Measurements from ENCODE around the gene ROPN1B. TPM values are rescaled to one million over a fixed set of nuclear protein-coding genes. Genes with fewer than 3 reads are reported as not detected.

Gene ROPN1B
- polyA plus RNA-seq, 3 donors, result not detected

GRCh38 chr3:126005951-126006350 lies 37.0 kb downstream of the ROPN1B start:
- intact Hi-C loops (cut with micrococcal nuclease), result no loop called here
- H3K27me3 Mint-ChIP-seq (ENCODE audit: low read depth in 3 of 3), result peaks cover 1 to 3% (median 1%) of the 10 kb centered on the region in 3 donors
- no peaks in the 10 kb centered on the region for H3K4me1 ChIP-seq (ENCODE audit: control insufficient read depth in 1 of 2, insufficient read depth in 2 of 2, low read length in 2 of 2)
- no peaks in the 10 kb centered on the region for H3K27me3 ChIP-seq (ENCODE audit: control insufficient read depth in 2 of 2, insufficient read depth in 2 of 2, low read length in 2 of 2)
- peaks cover 0 to 6% (median 1%) of the 10 kb centered on the region in 7 donors for H3K9me3 Mint-ChIP-seq
- H2AFZ ChIP-seq (ENCODE audit: insufficient read depth, low read depth, low read length, poor library complexity, severe bottlenecking), result no peak overlapping the region
- no peak overlapping the region for H3K27ac ChIP-seq (ENCODE audit: low read depth in 1 of 2, low read length in 2 of 2)
- H3K9ac ChIP-seq (ENCODE audit: insufficient read depth, low read length, poor library complexity, severe bottlenecking), result no peak overlapping the region
- no peak overlapping the region for H3K4me3 Mint-ChIP-seq
- no peak overlapping the region for H3K27ac Mint-ChIP-seq
- no peak for DNase-seq
- WGBS (ENCODE audit: insufficient coverage), result 60% methylated on average over 1 of the region's 3 CpGs
- no peak overlapping the region for H3K4me2 ChIP-seq (replicated peaks; ENCODE audit: extremely low read depth, low read length, poor library complexity, severe bottlenecking)
- no peaks in the 10 kb centered on the region for H3K4me1 Mint-ChIP-seq
- H4K20me1 ChIP-seq (ENCODE audit: insufficient read depth, low read length), result no peaks in the 10 kb centered on the region
- H3K36me3 Mint-ChIP-seq, result peaks cover 27 to 31% of the 10 kb centered on the region in 2 donors
- H3K4me3 ChIP-seq (replicated peaks in 1 of 3; ENCODE audit: low read depth in 2 of 3, low read length in 3 of 3), result no peak overlapping the region
- H3K79me2 ChIP-seq (ENCODE audit: insufficient read depth, low read length), result no peaks in the 10 kb centered on the region
- H3K9me3 ChIP-seq (replicated peaks in 1 of 2; ENCODE audit: control insufficient read depth in 1 of 2, insufficient read depth in 1 of 2, low read length in 2 of 2), result no peaks in the 10 kb centered on the region
- TF ChIP-seq CTCF (IDR thresholded peaks at IDR 0.05), result no peak
- H3K36me3 ChIP-seq (replicated peaks in 1 of 2; ENCODE audit: control insufficient read depth in 1 of 2, insufficient read depth in 2 of 2, low read length in 2 of 2), result peaks cover 3 to 16% of the 10 kb centered on the region in 2 donors

- Histone ChIP-seq H3K27me3 (ENCODE audit: control insufficient read depth in 2 of 2, insufficient read depth in 2 of 2, low read length in 2 of 2) (no peaks in the 10 kb centered on the region), H3K36me3 (replicated peaks in 1 of 2; ENCODE audit: control insufficient read depth in 1 of 2, insufficient read depth in 2 of 2, low read length in 2 of 2) (peaks cover 3 to 24% of the 10 kb centered on the region in 2 donors), H3K4me2 (replicated peaks; ENCODE audit: extremely low read depth, low read length, poor library complexity, severe bottlenecking) (no peak overlapping the region), H4K20me1 (ENCODE audit: insufficient read depth, low read length) (no peaks in the 10 kb centered on the region), H3K27ac (ENCODE audit: low read depth in 1 of 2, low read length in 2 of 2) (no peak overlapping the region), H3K4me1 (ENCODE audit: control insufficient read depth in 1 of 2, insufficient read depth in 2 of 2, low read length in 2 of 2) (no peaks in the 10 kb centered on the region), H3K4me3 (replicated peaks in 1 of 3; ENCODE audit: low read depth in 2 of 3, low read length in 3 of 3) (no peak overlapping the region), H3K9me3 (replicated peaks in 1 of 2; ENCODE audit: control insufficient read depth in 1 of 2, insufficient read depth in 1 of 2, low read length in 2 of 2) (no peaks in the 10 kb centered on the region), H3K9ac (ENCODE audit: insufficient read depth, low read length, poor library complexity, severe bottlenecking) (no peak overlapping the region), H3K79me2 (ENCODE audit: insufficient read depth, low read length) (no peaks in the 10 kb centered on the region), H2AFZ (ENCODE audit: insufficient read depth, low read depth, low read length, poor library complexity, severe bottlenecking) (no peak overlapping the region)
- Mint-ChIP-seq H3K4me1 (no peaks in the 10 kb centered on the region), H3K4me3 (no peak overlapping the region), H3K27ac (no peak overlapping the region), H3K27me3 (ENCODE audit: low read depth in 3 of 3) (peaks cover 0 to 3% (median 2%) of the 10 kb centered on the region in 3 donors), H3K36me3 (peaks cover 44 to 50% of the 10 kb centered on the region in 2 donors), H3K9me3 (peaks cover 0 to 6% (median 0%) of the 10 kb centered on the region in 7 donors)
- TF ChIP-seq CTCF (IDR thresholded peaks at IDR 0.05), result no peak
- WGBS (ENCODE audit: insufficient coverage), result 97% methylated on average over 3 of the region's 3 CpGs
- DNase-seq, result no peak
- intact Hi-C loops (cut with micrococcal nuclease), result no loop called here
These were observed 39.2 kb downstream of the ROPN1B start for GRCh38 chr3:126008219-126008618.
